Chondrocyte (in vitro differentiated cells): ENCODE data around the gene TTC39A. TPM values are rescaled to one million over a fixed set of nuclear protein-coding genes. Genes with fewer than 3 reads are reported as not detected.

Experiments
- DNase-seq: peaks from one replicate; pipeline ENCODE4 v3.0.0; 2021; ENCODE audit warnings: mixed read lengths, low spot score
- H3K27ac Mint-ChIP-seq: one replicate; pipeline ENCODE4 v1.8.0; 2021; ENCODE audit warnings: mild to moderate bottlenecking, moderate library complexity, mixed read lengths; ENCODE audit not compliant: unreplicated experiment
- H3K27me3 Mint-ChIP-seq: 2 replicates; pipeline ENCODE4 v1.8.0; 2021; ENCODE audit warnings: low read depth, mixed read lengths
- H3K36me3 Mint-ChIP-seq: 2 replicates; pipeline ENCODE4 v1.8.0; 2021; ENCODE audit warnings: low read depth, mixed read lengths
- H3K4me1 Mint-ChIP-seq: 2 replicates; pipeline ENCODE4 v1.8.0; 2021; ENCODE audit warnings: low read depth, mild to moderate bottlenecking, mixed read lengths
- H3K4me3 Mint-ChIP-seq: one replicate; pipeline ENCODE4 v1.8.0; 2021; ENCODE audit warnings: mild to moderate bottlenecking, moderate library complexity, mixed read lengths; ENCODE audit not compliant: unreplicated experiment
- H3K9me3 Mint-ChIP-seq: 2 replicates; pipeline ENCODE4 v1.8.0; 2021; ENCODE audit warnings: low read depth, mixed read lengths
- total RNA-seq: library from RNA; stranded (reverse); gene quantifications from 3 replicates; pipeline ENCODE4 v1.2.1, GENCODE V29; 2021
- TF ChIP-seq, protein P1 (sequence below): fragments of 200-600 bp; sonication (generic); IDR thresholded peaks from 2 replicates; pipeline ENCODE4 v1.5.0; 2021; ENCODE audit warnings: antibody characterized with exemption, mild to moderate bottlenecking, moderate library complexity

The TTC39A gene
- total RNA-seq, 1 donor from 2014 or later, result 4.0 TPM

GRCh38 chr1:51349862-51350261 is 19.5 kb upstream of the TTC39A start:
- TF ChIP-seq, protein P1, sequence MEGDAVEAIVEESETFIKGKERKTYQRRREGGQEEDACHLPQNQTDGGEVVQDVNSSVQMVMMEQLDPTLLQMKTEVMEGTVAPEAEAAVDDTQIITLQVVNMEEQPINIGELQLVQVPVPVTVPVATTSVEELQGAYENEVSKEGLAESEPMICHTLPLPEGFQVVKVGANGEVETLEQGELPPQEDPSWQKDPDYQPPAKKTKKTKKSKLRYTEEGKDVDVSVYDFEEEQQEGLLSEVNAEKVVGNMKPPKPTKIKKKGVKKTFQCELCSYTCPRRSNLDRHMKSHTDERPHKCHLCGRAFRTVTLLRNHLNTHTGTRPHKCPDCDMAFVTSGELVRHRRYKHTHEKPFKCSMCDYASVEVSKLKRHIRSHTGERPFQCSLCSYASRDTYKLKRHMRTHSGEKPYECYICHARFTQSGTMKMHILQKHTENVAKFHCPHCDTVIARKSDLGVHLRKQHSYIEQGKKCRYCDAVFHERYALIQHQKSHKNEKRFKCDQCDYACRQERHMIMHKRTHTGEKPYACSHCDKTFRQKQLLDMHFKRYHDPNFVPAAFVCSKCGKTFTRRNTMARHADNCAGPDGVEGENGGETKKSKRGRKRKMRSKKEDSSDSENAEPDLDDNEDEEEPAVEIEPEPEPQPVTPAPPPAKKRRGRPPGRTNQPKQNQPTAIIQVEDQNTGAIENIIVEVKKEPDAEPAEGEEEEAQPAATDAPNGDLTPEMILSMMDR, result no peak
- Mint-ChIP-seq H3K27me3 (no peaks in the 10 kb centered on the region), H3K9me3 (no peaks in the 10 kb centered on the region), H3K36me3 (peaks cover 5% of the 10 kb centered on the region), H3K4me1 (no peaks in the 10 kb centered on the region), H3K27ac (no peak overlapping the region), H3K4me3 (no peak overlapping the region)
- DNase-seq, result no peak

GRCh38 chr1:51348147-51348527 is 17.8 kb upstream of the TTC39A start:
- H3K9me3 Mint-ChIP-seq, result no peaks in the 10 kb centered on the region
- H3K4me3 Mint-ChIP-seq, result no peak overlapping the region
- peaks cover 3% of the 10 kb centered on the region for H3K27me3 Mint-ChIP-seq
- H3K27ac Mint-ChIP-seq, result no peak overlapping the region
- no peak for DNase-seq
- TF ChIP-seq, protein P1, result no peak
- H3K4me1 Mint-ChIP-seq, result no peaks in the 10 kb centered on the region
- H3K36me3 Mint-ChIP-seq, result peaks cover 5% of the 10 kb centered on the region

DNA sequence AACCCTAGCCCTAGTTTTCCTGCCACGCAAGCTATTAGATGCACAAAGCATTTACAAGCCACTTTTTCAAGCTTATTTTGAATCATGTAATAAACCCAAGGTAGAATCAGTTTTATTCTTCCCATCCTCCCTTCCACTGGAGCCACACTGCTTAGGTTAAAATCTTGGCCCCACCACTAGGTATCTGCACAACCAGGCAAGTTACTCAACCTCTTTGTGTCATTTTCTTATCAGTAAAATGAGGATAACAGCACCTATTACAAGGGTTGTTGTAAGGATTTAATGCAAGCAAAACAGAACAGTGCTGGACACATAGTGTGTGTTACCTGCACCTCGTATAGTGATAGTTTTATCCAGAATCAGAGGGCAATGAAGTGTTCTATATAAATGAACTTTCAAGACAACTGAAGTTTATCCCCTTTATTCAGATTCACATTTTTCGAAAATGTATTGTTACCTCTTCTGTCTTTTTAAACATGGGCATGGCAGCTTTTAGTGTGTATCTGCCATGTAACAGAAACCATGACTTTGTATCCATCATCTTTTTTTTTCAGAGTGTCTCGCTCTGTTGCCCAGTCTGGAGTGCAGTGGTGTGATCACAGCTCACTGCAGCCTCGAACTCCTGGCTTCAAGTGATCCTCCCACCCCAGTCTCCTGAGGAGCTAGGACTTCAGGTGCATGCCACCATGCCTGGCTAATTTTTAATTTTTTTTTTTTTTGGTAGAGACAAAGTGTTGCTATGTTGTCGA is 17.2 kb upstream of the TTC39A start:
- no peak overlapping the region for H3K4me3 Mint-ChIP-seq
- no peaks in the 10 kb centered on the region for H3K4me1 Mint-ChIP-seq
- H3K9me3 Mint-ChIP-seq, result no peaks in the 10 kb centered on the region
- H3K27ac Mint-ChIP-seq, result no peak overlapping the region
- DNase-seq, result no peak
- H3K27me3 Mint-ChIP-seq, result peaks cover 3% of the 10 kb centered on the region
- peaks cover 5% of the 10 kb centered on the region for H3K36me3 Mint-ChIP-seq
- TF ChIP-seq, protein P1, result no peak

GRCh38 chr1:51346086-51346942 is 16.0 kb upstream of the TTC39A start:
- peaks cover 3% of the 10 kb centered on the region for H3K27me3 Mint-ChIP-seq
- H3K27ac Mint-ChIP-seq, result no peak overlapping the region
- H3K9me3 Mint-ChIP-seq, result no peaks in the 10 kb centered on the region
- TF ChIP-seq, protein P1, result no peak
- no peak for DNase-seq
- H3K36me3 Mint-ChIP-seq, result no peaks in the 10 kb centered on the region
- H3K4me3 Mint-ChIP-seq, result no peak overlapping the region
- no peaks in the 10 kb centered on the region for H3K4me1 Mint-ChIP-seq

GRCh38 chr1:51345300-51345687 is 14.9 kb upstream of the TTC39A start:
- no peak for DNase-seq
- H3K9me3 Mint-ChIP-seq, result no peaks in the 10 kb centered on the region
- H3K4me1 Mint-ChIP-seq, result no peaks in the 10 kb centered on the region
- no peaks in the 10 kb centered on the region for H3K36me3 Mint-ChIP-seq
- H3K4me3 Mint-ChIP-seq, result no peak overlapping the region
- TF ChIP-seq, protein P1, result no peak
- H3K27me3 Mint-ChIP-seq, result peaks cover 3% of the 10 kb centered on the region
- no peak overlapping the region for H3K27ac Mint-ChIP-seq
